K562 (cell line): Measurements from ENCODE around the gene LGALS12. TPM values are rescaled to one million over a fixed set of nuclear protein-coding genes. Genes with fewer than 3 reads are reported as not detected.

Experiments used
- CEBPB ChIP-seq: fragments of 450-650 bp; IDR thresholded peaks from 2 replicates; pipeline ENCODE4 v1.6.1; 2016; ENCODE audit warnings: missing genetic modification characterization, missing compliant biosample characterization
- CUX1 ChIP-seq: fragments of 200-800 bp; sonication (Bioruptor generic); IDR thresholded peaks from 2 replicates; pipeline ENCODE4 v1.6.1; 2016; ENCODE audit warnings: missing genetic modification characterization, missing compliant biosample characterization
- EWSR1 ChIP-seq: fragments of 450-650 bp; IDR thresholded peaks from 2 replicates; pipeline ENCODE4 v1.6.1; 2018; ENCODE audit warnings: borderline replicate concordance, mild to moderate bottlenecking, low read depth, moderate library complexity; ENCODE audit not compliant: partially characterized antibody
- FOXK2 ChIP-seq, 2 experiments: fragments of 450-650 bp; IDR thresholded peaks in 1 of 2; conservative IDR thresholded peaks in 1 of 2; 2 replicates each; pipeline ENCODE4 v1.6.1; 2016; ENCODE audit warnings: low read depth in 2 of 2, mild to moderate bottlenecking in 1 of 2
- HSF4 ChIP-seq: fragments of 250-450 bp; sonication (Bioruptor Pico); IDR thresholded peaks from 2 replicates; pipeline ENCODE4 v2.1.2; 2022; ENCODE audit warnings: mild to moderate bottlenecking, moderate library complexity, borderline replicate concordance
- KLF10 ChIP-seq: fragments of 250-450 bp; sonication (Bioruptor Pico); IDR thresholded peaks from 2 replicates; pipeline ENCODE4 v1.6.1; 2021; ENCODE audit warnings: matching md5 sums
- NR2C1 ChIP-seq, 2 experiments: fragments of 450-650 bp; IDR thresholded peaks; 2 replicates each; pipeline ENCODE4 v1.6.1; 2017; ENCODE audit warnings: mild to moderate bottlenecking in 2 of 2, antibody characterized with exemption in 1 of 2, inconsistent platforms in 1 of 2, missing compliant biosample characterization in 1 of 2, missing genetic modification characterization in 1 of 2
- STAT5B ChIP-seq: fragments of 250-450 bp; sonication (Bioruptor Pico); IDR thresholded peaks from 2 replicates; pipeline ENCODE4 v1.8.0; 2021; ENCODE audit warnings: mild to moderate bottlenecking, inconsistent platforms
- TAF7 ChIP-seq: fragments of 450-650 bp; IDR thresholded peaks from 2 replicates; pipeline ENCODE4 v1.6.1; 2016; ENCODE audit warnings: missing genetic modification characterization, missing compliant biosample characterization
- TSHZ1 ChIP-seq: fragments of 250-450 bp; sonication (Bioruptor Pico); IDR thresholded peaks from 2 replicates; pipeline ENCODE4 v1.4.0; 2020; ENCODE audit warnings: mild to moderate bottlenecking, moderate library complexity
- ZNF232 ChIP-seq: sonication (generic); formaldehyde crosslinking; IDR thresholded peaks from 2 replicates; pipeline ENCODE4 v1.8.0; 2022; ENCODE audit warnings: mild to moderate bottlenecking, missing genetic modification reagents
- ZNF408 ChIP-seq: fragments of 250-450 bp; sonication (Bioruptor Pico); IDR thresholded peaks from 2 replicates; pipeline ENCODE4 v1.4.0; 2020; ENCODE audit warnings: low read depth, mild to moderate bottlenecking, moderate library complexity
- ZNF589 ChIP-seq: fragments of 200-800 bp; sonication (Bioruptor generic); IDR thresholded peaks from 2 replicates; pipeline ENCODE4 v1.6.1; 2016; ENCODE audit warnings: low read depth, missing genetic modification characterization, missing compliant biosample characterization
- ZNF780A ChIP-seq: fragments of 250-450 bp; sonication (Bioruptor Pico); IDR thresholded peaks from 2 replicates; pipeline ENCODE4 v1.5.0; 2021; ENCODE audit warnings: mild to moderate bottlenecking
- ZSCAN32 ChIP-seq: fragments of 450-650 bp; formaldehyde crosslinking; IDR thresholded peaks from 2 replicates; pipeline ENCODE4 v1.4.0; 2020; ENCODE audit warnings: mild to moderate bottlenecking, moderate library complexity
- polyA plus RNA-seq, 8 experiments: library from polyadenylated mRNA; depleted of rRNA in 4 of 8; stranded (reverse) in 5 of 8; unstranded in 3 of 8; fragments of >200 nt; fragmentation: Nextera tagmentation in 2 of 8; fragmentation: Illumina TruSeq in 1 of 8; extraction: Ambion mirVana in 2 of 8; extraction: Trizol in 1 of 8; gene quantifications; 2 replicates each; pipeline versions ENCODE4 v1.2.1 to v1.2.3, GENCODE V29; 2011 to 2014; ENCODE audit warnings: inconsistent platforms in 1 of 8, missing spikeins in 1 of 8
- total RNA-seq, 7 experiments: library from RNA; depleted of rRNA in 6 of 7; stranded (reverse); fragments of >200 nt in 6 of 7; fragmentation: Illumina TruSeq in 2 of 7; extraction: Trizol in 2 of 7; gene quantifications; 2 replicates each; pipeline versions ENCODE4 v1.2.1 to v1.2.3, GENCODE V29; 2011 to 2021; ENCODE audit warnings: low replicate concordance in 1 of 7
- TF ChIP-seq, protein P1 (sequence below): fragments of 250-450 bp; sonication (Bioruptor Pico); IDR thresholded peaks from 2 replicates; pipeline ENCODE4 v1.8.0; 2021; ENCODE audit warnings: moderate library complexity, mild to moderate bottlenecking, inconsistent platforms
- TF ChIP-seq, protein P2 (sequence below): fragments of 450-650 bp; formaldehyde crosslinking; IDR thresholded peaks from 2 replicates; pipeline ENCODE4 v1.4.0; 2020; ENCODE audit warnings: mild to moderate bottlenecking, moderate library complexity

LGALS12 gene
- total and polyA plus RNA-seq, 9 of the 15 experiments (the other 6 are each of a cell fraction or from before 2014, with no cell fraction given) = 0.66 to 8.0 (median 5.0) TPM

DNA sequence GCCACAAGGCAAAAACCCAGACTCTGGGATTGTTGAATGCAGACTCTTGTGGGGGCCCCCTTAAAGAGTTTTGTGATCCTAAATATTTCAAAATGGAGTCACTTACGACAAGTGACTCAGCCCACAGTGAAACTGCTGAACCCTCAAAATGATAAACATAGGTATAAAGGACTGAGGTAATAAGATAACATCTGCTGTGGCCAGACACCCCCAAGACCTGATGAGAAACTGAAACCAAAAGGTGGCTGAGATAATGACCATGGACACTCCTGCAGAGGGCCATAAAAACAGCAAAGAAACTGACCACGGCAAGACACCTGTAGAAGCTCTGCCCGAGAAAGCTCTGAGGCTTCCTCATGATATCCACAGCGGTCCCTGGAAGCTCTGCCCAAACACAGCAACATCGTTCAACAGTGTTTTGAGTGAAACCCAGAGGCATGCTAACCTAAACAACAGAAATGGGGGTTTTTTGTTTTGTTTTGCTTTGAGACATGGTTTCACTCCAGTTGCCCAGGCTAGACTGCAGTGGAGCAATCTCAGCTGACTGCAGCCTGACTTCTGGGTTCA is 29.1 kb downstream of the LGALS12 start (continued):
- TF ChIP-seq CUX1 (CRISPR knock-in tag) (peak; percentile 99), ZNF780A (CRISPR knock-in tag) (no peak), ZNF589 (peak; percentile 100), TSHZ1 (CRISPR knock-in tag) (peak; percentile 98), KLF10 (CRISPR knock-in tag) (peak; percentile 78; the same call in 1 of the 2 replicates), HSF4 (peak; percentile 98), ZNF408 (CRISPR knock-in tag) (no peak), ZSCAN32 (CRISPR knock-in tag) (peak; percentile 87), ZNF232 (no peak), TAF7 (tag) (peak; percentile 93), FOXK2 (conservative IDR thresholded peaks at IDR 0.05 in 1 of 2, IDR thresholded peaks at IDR 0.05 in 1 of 2; ENCODE audit: low read depth in 2 of 2) (no peak), NR2C1 (IDR thresholded peaks at IDR 0.05) (no peak), NR2C1 (tag; IDR thresholded peaks at IDR 0.05) (peak; percentile 94), CEBPB (tag) (0 out of 2 replicates have a peak, but pooled peaks have one; percentile 9), EWSR1 (no peak), STAT5B (CRISPR knock-in tag) (peak; percentile 90)
- TF ChIP-seq, protein P1, sequence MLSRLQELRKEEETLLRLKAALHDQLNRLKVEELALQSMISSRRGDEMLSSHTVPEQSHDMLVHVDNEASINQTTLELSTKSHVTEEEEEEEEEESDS (CRISPR knock-in tag) = peak; percentile 72
- TF ChIP-seq, protein P2, sequence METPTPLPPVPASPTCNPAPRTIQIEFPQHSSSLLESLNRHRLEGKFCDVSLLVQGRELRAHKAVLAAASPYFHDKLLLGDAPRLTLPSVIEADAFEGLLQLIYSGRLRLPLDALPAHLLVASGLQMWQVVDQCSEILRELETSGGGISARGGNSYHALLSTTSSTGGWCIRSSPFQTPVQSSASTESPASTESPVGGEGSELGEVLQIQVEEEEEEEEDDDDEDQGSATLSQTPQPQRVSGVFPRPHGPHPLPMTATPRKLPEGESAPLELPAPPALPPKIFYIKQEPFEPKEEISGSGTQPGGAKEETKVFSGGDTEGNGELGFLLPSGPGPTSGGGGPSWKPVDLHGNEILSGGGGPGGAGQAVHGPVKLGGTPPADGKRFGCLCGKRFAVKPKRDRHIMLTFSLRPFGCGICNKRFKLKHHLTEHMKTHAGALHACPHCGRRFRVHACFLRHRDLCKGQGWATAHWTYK (CRISPR knock-in tag) = peak; percentile 99
